Gastroesophageal sphincter (tissue), 4 donors: Measurements from ENCODE around the gene EPHB2. TPM values are rescaled to one million over a fixed set of nuclear protein-coding genes. Genes with fewer than 3 reads are reported as not detected.

Experiments
- ATAC-seq: fragments of 150-250 bp; one replicate; pipeline ENCODE4 v1.9.1; 2016; ENCODE audit warnings: mild to moderate bottlenecking, moderate library complexity
- H3K27ac ChIP-seq, 4 donors: fragments of 200-600 bp; sonication (generic) in 3 of 4; 1 replicate in 3 of 4; 2 replicates in 1 of 4; pipeline ENCODE4 v1.5.1; 2016 to 2019
- H3K27me3 ChIP-seq: fragments of 200-600 bp; sonication (generic); one replicate; pipeline ENCODE4 v1.5.1; 2019
- H3K36me3 ChIP-seq, 2 donors: fragments of 200-600 bp; sonication (generic); one replicate each; pipeline ENCODE4 v1.5.1; 2019; ENCODE audit warnings: control low read depth in 1 of 2
- H3K4me1 ChIP-seq, 3 donors: fragments of 200-600 bp; sonication (generic); 1 replicate in 2 of 3; 2 replicates in 1 of 3; pipeline ENCODE4 v1.5.1; 2016 to 2019; ENCODE audit warnings: control low read depth in 2 of 3
- H3K4me3 ChIP-seq, 2 donors: fragments of 200-600 bp; sonication (generic); one replicate each; pipeline ENCODE4 v1.5.1; 2019; ENCODE audit warnings: mild to moderate bottlenecking in 1 of 2, moderate library complexity in 1 of 2
- H3K9me3 ChIP-seq, 3 donors: fragments of 200-600 bp; sonication (generic); one replicate each; pipeline ENCODE4 v1.5.1; 2017 to 2019; ENCODE audit warnings: control low read depth in 2 of 3
- CTCF ChIP-seq, 4 experiments: fragments of 200-600 bp in 2 of 4; fragments of 450-650 bp in 2 of 4; sonication (generic) in 1 of 4; IDR thresholded peaks; one replicate each; pipeline ENCODE4 v1.5.1; 2017 to 2019; ENCODE audit warnings: antibody characterized with exemption in 4 of 4, mild to moderate bottlenecking in 2 of 4, moderate library complexity in 2 of 4
- EP300 ChIP-seq: sonication (generic); formaldehyde crosslinking; IDR thresholded peaks from one replicate; pipeline ENCODE4 v1.6.1; 2017; ENCODE audit warnings: antibody characterized with exemption, mild to moderate bottlenecking
- POLR2A ChIP-seq, 2 donors: fragments of 450-650 bp; IDR thresholded peaks; one replicate each; pipeline ENCODE4 v1.6.1; 2017; ENCODE audit warnings: antibody characterized with exemption in 2 of 2, mild to moderate bottlenecking in 2 of 2, moderate library complexity in 1 of 2
- POLR2AphosphoS5 ChIP-seq: sonication (generic); formaldehyde crosslinking; IDR thresholded peaks from one replicate; pipeline ENCODE4 v1.6.1; 2017; ENCODE audit warnings: antibody characterized with exemption
- WGBS, 2 donors: methylation state at CpG; one replicate each; pipeline ENCODE4 v1.1.5; 2018; ENCODE audit warnings: low coverage in 1 of 2; 5-methylcytosine and 5-hydroxymethylcytosine counted together
- total RNA-seq, 4 donors: library from RNA; depleted of rRNA; stranded (reverse); fragments of >200 nt; gene quantifications; one replicate each; pipeline ENCODE4 v1.1.0, GENCODE V29; 2016

The EPHB2 gene
- total RNA-seq, 4 donors from 2014 or later: 2.0 to 5.9 (median 2.6) TPM

GRCh38 chr1:22777388-22778057 is 66.9 kb downstream of the EPHB2 start:
- Histone ChIP-seq H3K36me3 (no peaks in the 10 kb centered on the region), H3K4me3 (no peak overlapping the region)
- 80 to 91% methylated on average over 4 to 5 of the region's 7 CpGs for WGBS, 2 donors

GRCh38 chr1:22778408-22778807 is 67.8 kb downstream of the EPHB2 start:
- H3K27me3 ChIP-seq: peaks cover 20% of the 10 kb centered on the region
- peaks cover 0 to 34% (median 10%) of the 10 kb centered on the region in 3 donors for H3K4me1 ChIP-seq
- 56 to 61% methylated on average over 2 of the region's 2 CpGs for WGBS, 2 donors
- ATAC-seq: no peak
- H3K9me3 ChIP-seq: no peaks in the 10 kb centered on the region
- peak overlapping the region in 1 of 4 donors; percentile 49 for H3K27ac ChIP-seq
- TF ChIP-seq CTCF (IDR thresholded peaks at IDR 0.05): no peak
- no peak for TF ChIP-seq POLR2A (IDR thresholded peaks at IDR 0.05)
- no peak for TF ChIP-seq EP300
- no peak for TF ChIP-seq POLR2AphosphoS5
- no peak overlapping the region for H3K4me3 ChIP-seq
- no peaks in the 10 kb centered on the region for H3K36me3 ChIP-seq

More at GRCh38 chr1:22777388-22778057, 66.9 kb downstream of the EPHB2 start:
- H3K9me3 ChIP-seq: no peaks in the 10 kb centered on the region
- peaks cover 0 to 39% (median 10%) of the 10 kb centered on the region in 3 donors for H3K4me1 ChIP-seq
- H3K27me3 ChIP-seq: peaks cover 20% of the 10 kb centered on the region
- ATAC-seq: no peak
- TF ChIP-seq POLR2AphosphoS5: no peak
- TF ChIP-seq CTCF (IDR thresholded peaks at IDR 0.05): no peak
- TF ChIP-seq POLR2A (IDR thresholded peaks at IDR 0.05): no peak
- no peak for TF ChIP-seq EP300
- H3K27ac ChIP-seq: no peak overlapping the region

GRCh38 chr1:22778862-22779520 is 68.4 kb downstream of the EPHB2 start:
- H3K27me3 ChIP-seq: peaks cover 20% of the 10 kb centered on the region
- no peaks in the 10 kb centered on the region for H3K36me3 ChIP-seq
- WGBS, 2 donors: 15% methylated on average over 4 of the region's 9 CpGs; no CpG with 5 or more reads in 1 of the 2 donors
- H3K4me3 ChIP-seq: no peak overlapping the region
- TF ChIP-seq EP300 (no peak), POLR2AphosphoS5 (no peak), CTCF (IDR thresholded peaks at IDR 0.05) (no peak), POLR2A (IDR thresholded peaks at IDR 0.05) (no peak)
- ATAC-seq: peak; percentile 21
- no peaks in the 10 kb centered on the region for H3K9me3 ChIP-seq
- peaks cover 0 to 29% (median 10%) of the 10 kb centered on the region in 3 donors for H3K4me1 ChIP-seq
- peak overlapping the region in 1 of 4 donors; percentile 49 for H3K27ac ChIP-seq

GRCh38 chr1:22780696-22781095 is 70.1 kb downstream of the EPHB2 start:
- H3K36me3 ChIP-seq: no peaks in the 10 kb centered on the region
- no peak for ATAC-seq

More at GRCh38 chr1:22780696-22781095, 70.1 kb downstream of the EPHB2 start:
- Histone ChIP-seq H3K9me3 (no peaks in the 10 kb centered on the region), H3K4me3 (no peak overlapping the region), H3K27me3 (peaks cover 20% of the 10 kb centered on the region), H3K27ac (no peak overlapping the region), H3K4me1 (peaks cover 0 to 19% (median 8%) of the 10 kb centered on the region in 3 donors)
- WGBS, 2 donors: 73% methylated on average over 8 of the region's 14 CpGs; no CpG with 5 or more reads in 1 of the 2 donors
- TF ChIP-seq EP300 (no peak), POLR2AphosphoS5 (no peak), CTCF (IDR thresholded peaks at IDR 0.05) (no peak), POLR2A (IDR thresholded peaks at IDR 0.05) (no peak)
